ENCODE results near the gene ADCK1.

The ADCK1 gene

GRCh38 chr14:77908847-77909246 is 108.9 kb downstream of the ADCK1 start:
- H3K4me1 ChIP-seq (ENCODE audit: control insufficient read depth in 1 of 2, insufficient read depth in 2 of 2, low read length in 2 of 2), result no peaks in the 10 kb centered on the region
- no peak overlapping the region for H2AK5ac ChIP-seq (ENCODE audit: low read length)
- no peak overlapping the region for H2BK5ac ChIP-seq (ENCODE audit: low read depth, low read length, poor library complexity)
- H4K8ac ChIP-seq (ENCODE audit: low read depth, low read length), result no peak overlapping the region
- no peak overlapping the region for H3K4ac ChIP-seq (ENCODE audit: low read depth, low read length)
- H3K14ac ChIP-seq (ENCODE audit: low read length), result no peak overlapping the region
- H4K91ac ChIP-seq (ENCODE audit: low read depth, low read length), result no peak overlapping the region
- no peak overlapping the region for H2BK12ac ChIP-seq (ENCODE audit: low read length)
- H2AFZ ChIP-seq (ENCODE audit: insufficient read depth, low read length, poor library complexity), result no peak overlapping the region
- no peak overlapping the region for H3K27ac ChIP-seq (ENCODE audit: low read depth, low read length)
- no CpG with 5 or more reads among the region's 4 CpGs for WGBS (ENCODE audit: extremely low coverage, insufficient coverage, insufficient read length)
- H3K4me2 ChIP-seq (ENCODE audit: low read length), result no peak overlapping the region
- H3K18ac ChIP-seq (ENCODE audit: low read length), result no peak overlapping the region
- no peak for DNase-seq
- H4K12ac ChIP-seq (ENCODE audit: low read depth, low read length), result no peak overlapping the region
- no peaks in the 10 kb centered on the region for H3K79me2 ChIP-seq (ENCODE audit: control insufficient read depth, insufficient read depth, low read length, poor library complexity)
- H3K4me3 ChIP-seq (ENCODE audit: low read depth, low read length), result no peak overlapping the region
- no peak overlapping the region for H3K9ac ChIP-seq (ENCODE audit: low read length)
- no peak overlapping the region for H3K23ac ChIP-seq (ENCODE audit: low read length)
- no peaks in the 10 kb centered on the region for H3K36me3 ChIP-seq (ENCODE audit: control insufficient read depth in 1 of 2, insufficient read depth in 2 of 2, low read length in 2 of 2)
- no peaks in the 10 kb centered on the region for H3K79me1 ChIP-seq (ENCODE audit: low read length)
- H3K27me3 ChIP-seq (ENCODE audit: insufficient read depth, low read length), result no peaks in the 10 kb centered on the region
- no peak overlapping the region for H2BK120ac ChIP-seq (ENCODE audit: insufficient read depth, low read length, poor library complexity)
- no peaks in the 10 kb centered on the region for H3K9me3 ChIP-seq (ENCODE audit: insufficient read depth, low read depth, low read length)

GRCh38 chr14:77909911-77910310 is 110.0 kb downstream of the ADCK1 start:
- DNase-seq, result no peak
- no peaks in the 10 kb centered on the region for H3K79me2 ChIP-seq (ENCODE audit: control insufficient read depth, insufficient read depth, low read length, poor library complexity)
- no peak overlapping the region for H3K27ac ChIP-seq (ENCODE audit: low read depth, low read length)
- H3K79me1 ChIP-seq (ENCODE audit: low read length), result no peaks in the 10 kb centered on the region
- H2BK5ac ChIP-seq (ENCODE audit: low read depth, low read length, poor library complexity), result no peak overlapping the region
- WGBS (ENCODE audit: extremely low coverage, insufficient coverage, insufficient read length), result no CpG with 5 or more reads among the region's 3 CpGs
- H4K91ac ChIP-seq (ENCODE audit: low read depth, low read length), result no peak overlapping the region
- H2AK5ac ChIP-seq (ENCODE audit: low read length), result no peak overlapping the region
- H3K14ac ChIP-seq (ENCODE audit: low read length), result no peak overlapping the region
- H2AFZ ChIP-seq (ENCODE audit: insufficient read depth, low read length, poor library complexity), result no peak overlapping the region
- H3K9ac ChIP-seq (ENCODE audit: low read length), result no peak overlapping the region
- H4K12ac ChIP-seq (ENCODE audit: low read depth, low read length), result no peak overlapping the region
- no peak overlapping the region for H3K23ac ChIP-seq (ENCODE audit: low read length)
- H2BK120ac ChIP-seq (ENCODE audit: insufficient read depth, low read length, poor library complexity), result no peak overlapping the region
- H3K4me2 ChIP-seq (ENCODE audit: low read length), result no peak overlapping the region
- H3K27me3 ChIP-seq (ENCODE audit: insufficient read depth, low read length), result no peaks in the 10 kb centered on the region
- no peak overlapping the region for H2BK12ac ChIP-seq (ENCODE audit: low read length)
- no peaks in the 10 kb centered on the region for H3K9me3 ChIP-seq (ENCODE audit: insufficient read depth, low read depth, low read length)
- H3K4ac ChIP-seq (ENCODE audit: low read depth, low read length), result no peak overlapping the region
- H4K8ac ChIP-seq (ENCODE audit: low read depth, low read length), result no peak overlapping the region
- H3K18ac ChIP-seq (ENCODE audit: low read length), result no peak overlapping the region
- no peaks in the 10 kb centered on the region for H3K36me3 ChIP-seq (ENCODE audit: control insufficient read depth in 1 of 2, insufficient read depth in 2 of 2, low read length in 2 of 2)
- no peaks in the 10 kb centered on the region for H3K4me1 ChIP-seq (ENCODE audit: control insufficient read depth in 1 of 2, insufficient read depth in 2 of 2, low read length in 2 of 2)
- no peak overlapping the region for H3K4me3 ChIP-seq (ENCODE audit: low read depth, low read length)

GRCh38 chr14:77910506-77910905 is 110.6 kb downstream of the ADCK1 start:
- Histone ChIP-seq H2BK5ac (ENCODE audit: low read depth, low read length, poor library complexity) (no peak overlapping the region), H3K36me3 (ENCODE audit: control insufficient read depth in 1 of 2, insufficient read depth in 2 of 2, low read length in 2 of 2) (no peaks in the 10 kb centered on the region), H4K12ac (ENCODE audit: low read depth, low read length) (no peak overlapping the region), H3K27me3 (ENCODE audit: insufficient read depth, low read length) (no peaks in the 10 kb centered on the region), H3K23ac (ENCODE audit: low read length) (no peak overlapping the region), H3K4me1 (ENCODE audit: control insufficient read depth in 1 of 2, insufficient read depth in 2 of 2, low read length in 2 of 2) (no peaks in the 10 kb centered on the region), H4K91ac (ENCODE audit: low read depth, low read length) (no peak overlapping the region), H4K8ac (ENCODE audit: low read depth, low read length) (no peak overlapping the region), H3K79me1 (ENCODE audit: low read length) (no peaks in the 10 kb centered on the region), H3K27ac (ENCODE audit: low read depth, low read length) (no peak overlapping the region), H2AFZ (ENCODE audit: insufficient read depth, low read length, poor library complexity) (no peak overlapping the region), H2BK120ac (ENCODE audit: insufficient read depth, low read length, poor library complexity) (no peak overlapping the region), H3K4ac (ENCODE audit: low read depth, low read length) (no peak overlapping the region), H3K9me3 (ENCODE audit: insufficient read depth, low read depth, low read length) (no peaks in the 10 kb centered on the region), H3K14ac (ENCODE audit: low read length) (no peak overlapping the region), H3K4me2 (ENCODE audit: low read length) (no peak overlapping the region), H2AK5ac (ENCODE audit: low read length) (no peak overlapping the region), H3K4me3 (ENCODE audit: low read depth, low read length) (no peak overlapping the region), H3K18ac (ENCODE audit: low read length) (no peak overlapping the region), H3K79me2 (ENCODE audit: control insufficient read depth, insufficient read depth, low read length, poor library complexity) (no peaks in the 10 kb centered on the region), H2BK12ac (ENCODE audit: low read length) (no peak overlapping the region), H3K9ac (ENCODE audit: low read length) (no peak overlapping the region)
- no peak for DNase-seq
- WGBS (ENCODE audit: extremely low coverage, insufficient coverage, insufficient read length), result no CpG with 5 or more reads among the region's 8 CpGs

- Histone ChIP-seq H4K91ac (ENCODE audit: low read depth, low read length) (no peak overlapping the region), H3K36me3 (ENCODE audit: control insufficient read depth in 1 of 2, insufficient read depth in 2 of 2, low read length in 2 of 2) (no peaks in the 10 kb centered on the region), H3K4me1 (ENCODE audit: control insufficient read depth in 1 of 2, insufficient read depth in 2 of 2, low read length in 2 of 2) (no peaks in the 10 kb centered on the region), H3K4me3 (ENCODE audit: low read depth, low read length) (no peak overlapping the region), H3K14ac (ENCODE audit: low read length) (no peak overlapping the region), H3K79me2 (ENCODE audit: control insufficient read depth, insufficient read depth, low read length, poor library complexity) (no peaks in the 10 kb centered on the region), H2BK120ac (ENCODE audit: insufficient read depth, low read length, poor library complexity) (no peak overlapping the region), H3K9ac (ENCODE audit: low read length) (no peak overlapping the region), H3K18ac (ENCODE audit: low read length) (no peak overlapping the region), H2AK5ac (ENCODE audit: low read length) (no peak overlapping the region), H2AFZ (ENCODE audit: insufficient read depth, low read length, poor library complexity) (no peak overlapping the region), H3K4ac (ENCODE audit: low read depth, low read length) (no peak overlapping the region), H4K12ac (ENCODE audit: low read depth, low read length) (no peak overlapping the region), H2BK12ac (ENCODE audit: low read length) (no peak overlapping the region), H3K27ac (ENCODE audit: low read depth, low read length) (no peak overlapping the region), H3K4me2 (ENCODE audit: low read length) (no peak overlapping the region), H3K79me1 (ENCODE audit: low read length) (no peaks in the 10 kb centered on the region), H3K9me3 (ENCODE audit: insufficient read depth, low read depth, low read length) (no peaks in the 10 kb centered on the region), H3K23ac (ENCODE audit: low read length) (no peak overlapping the region), H3K27me3 (ENCODE audit: insufficient read depth, low read length) (no peaks in the 10 kb centered on the region), H4K8ac (ENCODE audit: low read depth, low read length) (no peak overlapping the region), H2BK5ac (ENCODE audit: low read depth, low read length, poor library complexity) (no peak overlapping the region)
- no peak for DNase-seq
- no CpG with 5 or more reads among the region's 2 CpGs for whole genome bisulfite sequencing (ENCODE audit: extremely low coverage, insufficient coverage, insufficient read length)
These were observed 111.4 kb downstream of the ADCK1 start for GRCh38 chr14:77911356-77911755.
